HG03095 (cell line): ENCODE data around the gene NRK.
"Not testable (repeated sequence)": the region's sequence is repeated elsewhere in the genome, so short reads cannot be mapped to it uniquely, and the experiment has no call there.

Experiments used
- ATAC-seq: cut with Tn5 transposase; IDR thresholded peaks from one replicate; pipeline ENCODE4 v1.9.1; 2021; ENCODE audit warnings: moderate library complexity; ENCODE audit not compliant: unreplicated experiment

The NRK gene

GRCh38 chrX:105822138-105823091 is at the start of gene NRK:
Gene NRK, plus strand, starts transcription at chrX:105822539. Its CDS starts 307 bp downstream, at chrX:105822846.
- no peak for ATAC-seq

GRCh38 chrX:105773801-105774200 is 48.5 kb upstream of the NRK start:
- no peak for ATAC-seq

- no peak for ATAC-seq
Measured at GRCh38 chrX:105775679-105776078, 46.7 kb upstream of the NRK start.

GRCh38 chrX:105781804-105782203 is 40.5 kb upstream of the NRK start:
- ATAC-seq = no peak

- ATAC-seq = not testable (repeated sequence)
Measured at GRCh38 chrX:105796877-105797276, 25.5 kb upstream of the NRK start.

- no peak for ATAC-seq
Measured at GRCh38 chrX:105803891-105804290, 18.4 kb upstream of the NRK start.

GRCh38 chrX:105805655-105806054 is 16.7 kb upstream of the NRK start:
- not testable (repeated sequence) for ATAC-seq

GRCh38 chrX:105816517-105816916 is 5.8 kb upstream of the NRK start:
- no peak for ATAC-seq

- no peak for ATAC-seq
Measured at GRCh38 chrX:105820247-105820646, 2.1 kb upstream of the NRK start.

GRCh38 chrX:105821471-105822121 is 743 bp upstream of the NRK start:
- ATAC-seq = no peak

- no peak for ATAC-seq
Measured at GRCh38 chrX:105823092-105823455, 735 bp downstream of the NRK start.

GRCh38 chrX:105829011-105829410 is 6.7 kb downstream of the NRK start:
- ATAC-seq = no peak

GRCh38 chrX:105837232-105837631 is 14.9 kb downstream of the NRK start:
- no peak for ATAC-seq

GRCh38 chrX:105845631-105846030 is 23.3 kb downstream of the NRK start:
- ATAC-seq = no peak

GRCh38 chrX:105850100-105850499 is 27.8 kb downstream of the NRK start:
- not testable (repeated sequence) for ATAC-seq

GRCh38 chrX:105865709-105866108 is 43.4 kb downstream of the NRK start:
- no peak for ATAC-seq

- ATAC-seq = no peak
Measured at GRCh38 chrX:105869701-105870100, 47.4 kb downstream of the NRK start.

GRCh38 chrX:105870445-105870844 is 48.1 kb downstream of the NRK start:
- no peak for ATAC-seq

GRCh38 chrX:105872941-105873340 is 50.6 kb downstream of the NRK start:
- ATAC-seq = no peak

GRCh38 chrX:105874790-105875189 is 52.5 kb downstream of the NRK start:
- ATAC-seq = no peak

GRCh38 chrX:105876658-105877057 is 54.3 kb downstream of the NRK start:
- no peak for ATAC-seq

GRCh38 chrX:105880491-105880890 is 58.2 kb downstream of the NRK start:
- no peak for ATAC-seq
